H1 (cell line): Measurements from ENCODE around the gene RAP1B. TPM values are rescaled to one million over a fixed set of nuclear protein-coding genes. Genes with fewer than 3 reads are reported as not detected.

ENCODE experiments used
- CTCF ChIA-PET: fragments of 300-600 bp; sonication (Branson Sonifier 250); formaldehyde crosslinking; loops from one replicate; lab custom pipeline; 2021; ENCODE audit not compliant: partially characterized antibody; lab: Charles Lee
- POLR2A ChIA-PET: fragments of 300-600 bp; sonication (Branson Sonifier 250); formaldehyde crosslinking; loops from one replicate; lab custom pipeline; 2021; ENCODE audit warnings: inconsistent platforms; ENCODE audit not compliant: partially characterized antibody; lab: Charles Lee
- DNase-seq, 2 experiments: peaks; one replicate each; pipeline versions ENCODE4 v3.0.0 to v3.0.0-alpha.2; 2010 to 2022; ENCODE audit warnings: low spot score in 2 of 2, low read depth in 1 of 2, mixed read lengths in 1 of 2
- FAIRE-seq: peaks from 2 replicates; lab custom pipeline; 2011; peaks lifted over from hg19 to GRCh38; lab: Jason Lieb, UNC
- H2AFZ ChIP-seq: 2 replicates; pipeline ENCODE4 v1.8.1; 2012; ENCODE audit warnings: low read length, inconsistent platforms
- H2AK5ac ChIP-seq: 2 replicates; pipeline ENCODE4 v1.6.1; 2013; ENCODE audit warnings: low read depth, low read length
- H2BK120ac ChIP-seq: replicated peaks from 2 replicates; pipeline ENCODE3; 2013; ENCODE audit warnings: low read depth, low read length, inconsistent platforms
- H2BK12ac ChIP-seq: 2 replicates; pipeline ENCODE4 v1.6.1; 2013; ENCODE audit warnings: low read depth, low read length
- H2BK15ac ChIP-seq: 2 replicates; pipeline ENCODE4 v1.6.1; 2013; ENCODE audit warnings: low read length
- H2BK20ac ChIP-seq: 2 replicates; pipeline ENCODE4 v1.6.1; 2013; ENCODE audit warnings: low read length
- H2BK5ac ChIP-seq: 2 replicates; pipeline ENCODE4 v1.6.1; 2013; ENCODE audit warnings: low read depth, low read length
- H3K14ac ChIP-seq: 2 replicates; pipeline ENCODE4 v1.6.1; 2013; ENCODE audit warnings: inconsistent platforms; ENCODE audit not compliant: insufficient read length
- H3K18ac ChIP-seq: 2 replicates; pipeline ENCODE4 v1.6.1; 2013; ENCODE audit warnings: low read length; ENCODE audit errors: extremely low read depth
- H3K23ac ChIP-seq: 2 replicates; pipeline ENCODE4 v1.6.1; 2013; ENCODE audit warnings: inconsistent platforms; ENCODE audit not compliant: insufficient read length
- H3K23me2 ChIP-seq: 2 replicates; pipeline ENCODE4 v1.6.1; 2013; ENCODE audit warnings: low read depth, low read length
- H3K27ac ChIP-seq: 2 replicates; pipeline ENCODE4 v1.6.1; 2011; ENCODE audit warnings: low read depth, low read length, inconsistent platforms
- H3K27me3 ChIP-seq, 4 experiments: replicated peaks in 1 of 4; 1 replicate in 1 of 4; 2 replicates in 3 of 4; pipeline versions ENCODE4 v1.6.1 to v1.8.1; 2011 to 2013; ENCODE audit warnings: low read length in 3 of 4, mild to moderate bottlenecking in 3 of 4, inconsistent platforms in 2 of 4, mixed read lengths in 2 of 4, moderate library complexity in 1 of 4; ENCODE audit not compliant: control insufficient read depth in 3 of 4, insufficient read depth in 3 of 4; ENCODE audit errors: extremely low read depth in 1 of 4
- H3K36me3 ChIP-seq, 4 experiments: 2 replicates each; pipeline versions ENCODE4 v1.6.1 to v1.8.1; 2011 to 2013; ENCODE audit warnings: mild to moderate bottlenecking in 4 of 4, low read length in 3 of 4, moderate library complexity in 2 of 4, control low read depth in 1 of 4, inconsistent platforms in 1 of 4; ENCODE audit not compliant: insufficient read depth in 4 of 4, control insufficient read depth in 2 of 4
- H3K4ac ChIP-seq: replicated peaks from 2 replicates; pipeline ENCODE3; 2013; ENCODE audit warnings: low read length, low read depth, mixed read lengths, inconsistent platforms; ENCODE audit not compliant: insufficient read length
- H3K4me1 ChIP-seq, 4 experiments: replicated peaks in 1 of 4; 1 replicate in 1 of 4; 2 replicates in 3 of 4; pipeline versions ENCODE4 v1.6.1 to v1.8.1; 2011 to 2013; ENCODE audit warnings: low read length in 3 of 4, inconsistent platforms in 2 of 4, mixed read lengths in 1 of 4; ENCODE audit not compliant: insufficient read depth in 4 of 4, control insufficient read depth in 3 of 4
- H3K4me2 ChIP-seq, 2 experiments: 2 replicates each; pipeline versions ENCODE4 v1.6.1 to v1.8.1; 2011 to 2013; ENCODE audit warnings: low read depth in 2 of 2, low read length in 2 of 2, control low read depth in 1 of 2, inconsistent platforms in 1 of 2, mild to moderate bottlenecking in 1 of 2; ENCODE audit not compliant: insufficient read depth in 1 of 2
- H3K4me3 ChIP-seq, 4 experiments: fragments of 200-600, 300-600 bp in 1 of 4; sonication (generic), shearing (Covaris generic), sonication (Bioruptor Twin) in 1 of 4; 2 replicates each; pipeline versions ENCODE4 v1.5.1 to v1.8.1; 2011 to 2016; ENCODE audit warnings: low read length in 4 of 4, low read depth in 3 of 4, control low read depth in 2 of 4, inconsistent platforms in 2 of 4, mild to moderate bottlenecking in 2 of 4, mixed read lengths in 1 of 4, moderate library complexity in 1 of 4; ENCODE audit not compliant: insufficient read depth in 2 of 4; ENCODE audit errors: extremely low read depth in 1 of 4
- H3K56ac ChIP-seq: replicated peaks from 2 replicates; pipeline ENCODE3; 2013; ENCODE audit warnings: low read depth, mild to moderate bottlenecking, mixed read lengths, low read length, inconsistent platforms; ENCODE audit not compliant: insufficient read length
- H3K79me1 ChIP-seq: 2 replicates; pipeline ENCODE4 v1.6.1; 2013; ENCODE audit warnings: low read depth, low read length, control low read depth
- H3K79me2 ChIP-seq, 2 experiments: 2 replicates each; pipeline versions ENCODE4 v1.6.1 to v1.8.1; 2012 to 2013; ENCODE audit warnings: low read length in 2 of 2, mild to moderate bottlenecking in 2 of 2, inconsistent platforms in 1 of 2; ENCODE audit not compliant: insufficient read depth in 2 of 2, control insufficient read depth in 1 of 2
- H3K9ac ChIP-seq, 4 experiments: replicated peaks in 1 of 4; 1 replicate in 1 of 4; 2 replicates in 3 of 4; pipeline versions ENCODE4 v1.6.1 to v1.8.1; 2011 to 2013; ENCODE audit warnings: low read depth in 3 of 4, low read length in 3 of 4, control low read depth in 2 of 4, mild to moderate bottlenecking in 2 of 4, moderate library complexity in 2 of 4, inconsistent platforms in 1 of 4; ENCODE audit errors: extremely low read depth in 1 of 4
- H3K9me3 ChIP-seq, 2 experiments: 2 replicates each; pipeline versions ENCODE4 v1.6.1 to v1.8.1; 2012 to 2013; ENCODE audit warnings: mild to moderate bottlenecking in 2 of 2, moderate library complexity in 2 of 2, control low read depth in 1 of 2, inconsistent platforms in 1 of 2, low read depth in 1 of 2, low read length in 1 of 2, mixed read lengths in 1 of 2; ENCODE audit not compliant: insufficient read depth in 2 of 2
- H4K20me1 ChIP-seq, 2 experiments: replicated peaks in 1 of 2; 2 replicates each; pipeline versions ENCODE3 to v1.8.1; 2011 to 2013; ENCODE audit warnings: inconsistent platforms in 2 of 2, low read length in 2 of 2, mild to moderate bottlenecking in 1 of 2; ENCODE audit not compliant: insufficient read depth in 2 of 2, control insufficient read depth in 1 of 2
- H4K5ac ChIP-seq: 2 replicates; pipeline ENCODE4 v1.6.1; 2013; ENCODE audit warnings: low read length, low read depth, mixed read lengths, inconsistent platforms; ENCODE audit not compliant: insufficient read length
- H4K8ac ChIP-seq: 2 replicates; pipeline ENCODE4 v1.8.0; 2013; ENCODE audit warnings: mild to moderate bottlenecking, moderate library complexity, low read length, inconsistent platforms; ENCODE audit not compliant: insufficient read depth; ENCODE audit errors: extremely low read depth
- H4K91ac ChIP-seq: replicated peaks from 2 replicates; pipeline ENCODE3; 2013; ENCODE audit warnings: low read length, mixed read lengths, inconsistent platforms; ENCODE audit not compliant: insufficient read length
- BRCA1 ChIP-seq: IDR thresholded peaks from 2 replicates; pipeline ENCODE4 v1.6.1; 2012; ENCODE audit warnings: low read depth, low read length, improper control_type of control experiment
- CTCF ChIP-seq, 3 experiments: IDR thresholded peaks; 1 replicate in 2 of 3; 2 replicates in 1 of 3; pipeline versions ENCODE4 v1.5.1 to v1.6.1; 2011; ENCODE audit warnings: low read length in 3 of 3, mild to moderate bottlenecking in 3 of 3, inconsistent platforms in 2 of 3, low read depth in 1 of 3, moderate library complexity in 1 of 3; ENCODE audit not compliant: insufficient read depth in 1 of 3; ENCODE audit errors: control extremely low read depth in 1 of 3
- MAX ChIP-seq: IDR thresholded peaks from 2 replicates; pipeline ENCODE4 v1.6.1; 2012; ENCODE audit warnings: inconsistent platforms
- ZNF274 ChIP-seq: IDR thresholded peaks from 2 replicates; pipeline ENCODE4 v1.7.0; 2012; ENCODE audit warnings: low read length, borderline replicate concordance; ENCODE audit errors: extremely low read depth
- WGBS, 2 experiments: shearing (Covaris generic) in 1 of 2; methylation state at CpG; one replicate each; pipeline versions ENCODE4 v1.1.6 to v1.1.7; 2013 to 2015; ENCODE audit warnings: low lambda C conversion rate in 2 of 2, mixed read lengths in 2 of 2, inconsistent platforms in 1 of 2, low coverage in 1 of 2, missing lambda C conversion rate in 1 of 2; ENCODE audit not compliant: insufficient replicate concordance in 2 of 2, insufficient coverage in 1 of 2, insufficient read length in 1 of 2; ENCODE audit errors: extremely low coverage in 1 of 2, missing lambda C conversion rate in 1 of 2; 5-methylcytosine and 5-hydroxymethylcytosine counted together
- polyA plus RNA-seq, 7 experiments: library from polyadenylated mRNA; depleted of rRNA in 3 of 7; stranded (reverse) in 5 of 7; unstranded in 2 of 7; fragments of >200 nt in 5 of 7; fragments of 200-250 nt in 2 of 7; gene quantifications; 1 replicate in 5 of 7; 2 replicates in 1 of 7; 4 replicates in 1 of 7; pipeline versions ENCODE4 v1.2.1 to v1.2.3, GENCODE V29; 2011 to 2013; ENCODE audit warnings: missing spikeins in 2 of 7, mixed read lengths in 2 of 7
- total RNA-seq: library from RNA; stranded (reverse); fragmentation: NEBNext Ultra II Directional; extraction: Animal tissue kit (Norgen Biotek cat#: 25700); gene quantifications from 2 replicates; pipeline ENCODE4 v1.2.1, GENCODE V29; 2021

RAP1B gene
- total and polyA plus RNA-seq, 2 of the 8 experiments (the other 6 are each of a cell fraction or from before 2014, with no cell fraction given) = 61.4 to 112 TPM

- no peaks in the 10 kb centered on the region for H3K4me1 ChIP-seq
- H3K23me2 ChIP-seq = no peaks in the 10 kb centered on the region
- H2BK20ac ChIP-seq = no peak overlapping the region
- TF ChIP-seq ZNF274 = no peak
- no peak for TF ChIP-seq MAX
- no peak for TF ChIP-seq CTCF (IDR thresholded peaks at IDR 0.05; ENCODE audit: control extremely low read depth in 1 of 3, insufficient read depth in 1 of 3, low read depth in 1 of 3, low read length in 3 of 3)
- no peak for TF ChIP-seq BRCA1
- no peak overlapping the region for H3K56ac ChIP-seq
- no peak overlapping the region for H2BK15ac ChIP-seq
- no peaks in the 10 kb centered on the region for H3K27me3 ChIP-seq
- no peak overlapping the region for H2AK5ac ChIP-seq
- H4K8ac ChIP-seq = no peak overlapping the region
- no peak overlapping the region for H3K9ac ChIP-seq
- ChIA-PET CTCF (no interaction called here), POLR2A (no interaction called here)
- no peaks in the 10 kb centered on the region for H3K9me3 ChIP-seq
- no peak overlapping the region for H3K4me2 ChIP-seq
- 88% methylated on average over 3 of the region's 3 CpGs; no CpG with 5 or more reads in 1 of the 2 experiments for WGBS, 2 experiments
- H4K20me1 ChIP-seq = peaks cover 0 to 4% of the 10 kb centered on the region in 2 experiments
- H3K14ac ChIP-seq = no peak overlapping the region
- DNase-seq (no peak), FAIRE-seq (no peak)
- no peak overlapping the region for H3K18ac ChIP-seq
- H2BK5ac ChIP-seq = no peak overlapping the region
- no peak overlapping the region for H3K23ac ChIP-seq
- no peak overlapping the region for H2AFZ ChIP-seq
- no peak overlapping the region for H2BK12ac ChIP-seq
- no peak overlapping the region for H4K91ac ChIP-seq
- H3K4ac ChIP-seq = no peak overlapping the region
- H3K36me3 ChIP-seq = peaks cover 4 to 19% (median 15%) of the 10 kb centered on the region in 4 experiments; a peak in 5 of 8 replicates
- H3K4me3 ChIP-seq = no peak overlapping the region
- H3K27ac ChIP-seq = no peak overlapping the region
- H2BK120ac ChIP-seq = no peak overlapping the region
- H3K79me2 ChIP-seq = peaks cover 0 to 47% of the 10 kb centered on the region in 2 experiments; a peak in 2 of 4 replicates
- H3K79me1 ChIP-seq = no peaks in the 10 kb centered on the region
- H4K5ac ChIP-seq = no peak overlapping the region
These were observed 37.5 kb downstream of the RAP1B start for GRCh38 chr12:68648179-68648578.
